Activated CD4-positive, alpha-beta memory T cell treated with anti-CD3 and anti-CD28 coated beads, Interleukin-2, amount 10 ng/mL, durations not matched to agents 7 days and 5 days (primary cell): ENCODE results near the gene CROCC2. TPM values are rescaled to one million over a fixed set of nuclear protein-coding genes. Genes with fewer than 3 reads are reported as not detected.
A peak's percentile ranks its signal among the peaks of the same experiment; 100 is the strongest.

Experiments used
- CTCF ChIA-PET: fragments of 350-600 bp; sonication (Branson Sonifier 250); formaldehyde crosslinking; loops from one replicate; lab custom pipeline; 2021; ENCODE audit warnings: antibody characterized with exemption, inconsistent platforms; lab: Charles Lee
- POLR2A ChIA-PET: fragments of 350-600 bp; sonication (Branson Sonifier 250); formaldehyde crosslinking; loops from one replicate; lab custom pipeline; 2021; ENCODE audit warnings: antibody characterized with exemption; lab: Charles Lee
- DNase-seq: peaks from one replicate; pipeline ENCODE4 v3.0.0-alpha.2; 2020
- H3K27ac Mint-ChIP-seq: one replicate; pipeline ENCODE4 v1.8.0; 2021; ENCODE audit warnings: mild to moderate bottlenecking, mixed read lengths
- H3K27me3 Mint-ChIP-seq: one replicate; pipeline ENCODE4 v1.8.0; 2021; ENCODE audit warnings: mixed read lengths
- H3K36me3 Mint-ChIP-seq: one replicate; pipeline ENCODE4 v1.8.0; 2021; ENCODE audit warnings: low read depth, mixed read lengths
- H3K4me1 Mint-ChIP-seq: one replicate; pipeline ENCODE4 v1.8.0; 2021; ENCODE audit warnings: mixed read lengths
- H3K4me3 Mint-ChIP-seq: one replicate; pipeline ENCODE4 v1.8.0; 2021; ENCODE audit warnings: mild to moderate bottlenecking, mixed read lengths
- H3K9me3 Mint-ChIP-seq: one replicate; pipeline ENCODE4 v1.8.0; 2021; ENCODE audit warnings: mixed read lengths
- total RNA-seq, 2 experiments: library from RNA; stranded (reverse); gene quantifications; one replicate each; pipeline ENCODE4 v1.2.3, GENCODE V29; 2021

CROCC2 gene
- total RNA-seq, 2 experiments from 2014 or later, result not detected

GRCh38 chr2:241003369-241003768 lies 97.2 kb downstream of the CROCC2 start:
- H3K27ac Mint-ChIP-seq, result no peak overlapping the region
- CTCF ChIA-PET, result no interaction called here
- peaks cover 37% of the 10 kb centered on the region for H3K27me3 Mint-ChIP-seq
- H3K9me3 Mint-ChIP-seq, result peaks cover 17% of the 10 kb centered on the region
- H3K36me3 Mint-ChIP-seq, result peaks cover 4% of the 10 kb centered on the region
- no peak overlapping the region for H3K4me3 Mint-ChIP-seq
- H3K4me1 Mint-ChIP-seq, result peaks cover 14% of the 10 kb centered on the region
- peak; percentile 5 for DNase-seq
- POLR2A ChIA-PET, result no interaction called here

DNA sequence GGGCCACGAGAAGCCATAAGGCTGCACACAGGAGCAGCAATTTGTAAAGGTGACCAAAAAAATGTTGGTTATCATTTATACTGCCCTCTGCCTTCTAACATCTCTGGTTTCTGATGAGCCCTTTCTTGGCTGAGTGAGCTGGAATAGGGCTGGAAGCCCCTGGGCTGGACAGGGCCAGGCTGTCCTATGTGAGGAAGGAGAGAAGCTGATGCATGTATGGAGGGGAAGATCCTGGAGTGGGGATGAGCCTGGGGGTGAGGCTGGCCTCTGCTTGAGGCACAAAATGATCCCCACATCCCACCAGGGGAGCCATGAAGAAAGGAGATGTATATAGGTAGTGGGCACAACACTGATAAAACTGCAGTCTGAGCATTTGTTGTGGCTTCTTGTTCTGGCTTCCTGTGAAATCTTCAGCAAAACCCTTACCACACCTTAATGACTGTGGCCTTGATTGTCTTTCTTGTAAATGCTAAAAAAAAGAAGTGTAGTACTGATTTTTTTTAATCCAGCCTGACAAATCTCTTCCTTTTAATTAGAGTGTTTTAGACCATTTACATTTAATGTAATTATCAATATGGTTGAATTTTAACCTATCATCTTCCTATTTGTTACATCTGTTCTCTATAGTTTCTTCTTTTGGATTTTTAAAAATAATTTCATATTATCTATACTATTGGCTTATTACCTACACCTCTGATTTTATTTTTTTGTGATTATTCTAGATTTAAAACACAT lies 97.9 kb downstream of the CROCC2 start:
- Mint-ChIP-seq H3K27ac (no peak overlapping the region), H3K9me3 (peaks cover 17% of the 10 kb centered on the region), H3K36me3 (peaks cover 4% of the 10 kb centered on the region), H3K4me3 (no peak overlapping the region), H3K27me3 (peaks cover 37% of the 10 kb centered on the region), H3K4me1 (peaks cover 17% of the 10 kb centered on the region)
- POLR2A ChIA-PET, result no interaction called here
- peak; percentile 14 for DNase-seq
- CTCF ChIA-PET, result no interaction called here

GRCh38 chr2:241005569-241005968 lies 99.4 kb downstream of the CROCC2 start:
- H3K36me3 Mint-ChIP-seq, result peaks cover 4% of the 10 kb centered on the region
- DNase-seq, result no peak
- H3K27ac Mint-ChIP-seq, result no peak overlapping the region
- peaks cover 17% of the 10 kb centered on the region for H3K9me3 Mint-ChIP-seq
- ChIA-PET POLR2A (no interaction called here), CTCF (no interaction called here)
- no peak overlapping the region for H3K4me3 Mint-ChIP-seq
- H3K27me3 Mint-ChIP-seq, result peaks cover 25% of the 10 kb centered on the region
- H3K4me1 Mint-ChIP-seq, result peaks cover 27% of the 10 kb centered on the region

DNA sequence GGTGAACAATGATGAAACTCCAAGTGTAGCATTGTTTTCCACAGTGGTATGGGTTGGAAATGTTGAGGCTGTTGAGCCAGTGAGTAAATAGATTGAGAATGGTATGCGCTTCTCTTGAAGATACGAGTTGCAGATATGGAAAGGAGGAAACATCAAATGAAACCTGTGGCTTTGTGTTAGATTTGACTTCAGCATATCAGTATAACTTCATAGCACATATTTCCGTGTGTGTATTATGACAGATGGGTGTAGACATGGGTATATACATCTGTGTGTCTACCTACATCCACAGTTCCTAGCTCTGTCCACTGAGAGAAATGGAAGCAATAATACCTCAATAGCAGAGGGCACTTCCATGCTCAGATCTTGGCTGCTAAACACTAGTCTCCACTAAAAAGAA lies 100.3 kb downstream of the CROCC2 start:
- POLR2A ChIA-PET, result no interaction called here
- no peak overlapping the region for H3K27ac Mint-ChIP-seq
- CTCF ChIA-PET, result no interaction called here
- no peak overlapping the region for H3K4me3 Mint-ChIP-seq
- H3K4me1 Mint-ChIP-seq, result peaks cover 27% of the 10 kb centered on the region
- no peak for DNase-seq
- H3K36me3 Mint-ChIP-seq, result peaks cover 4% of the 10 kb centered on the region
- peaks cover 19% of the 10 kb centered on the region for H3K27me3 Mint-ChIP-seq
- peaks cover 17% of the 10 kb centered on the region for H3K9me3 Mint-ChIP-seq

- Mint-ChIP-seq H3K4me3 (no peak overlapping the region), H3K27me3 (peaks cover 19% of the 10 kb centered on the region), H3K27ac (no peak overlapping the region), H3K4me1 (peaks cover 27% of the 10 kb centered on the region), H3K36me3 (peaks cover 4% of the 10 kb centered on the region), H3K9me3 (peaks cover 17% of the 10 kb centered on the region)
- ChIA-PET CTCF (no interaction called here), POLR2A (no interaction called here)
- no peak for DNase-seq
Measured at GRCh38 chr2:241007111-241007510, 101.0 kb downstream of the CROCC2 start.

- CTCF ChIA-PET, result no interaction called here
- Mint-ChIP-seq H3K36me3 (peaks cover 4% of the 10 kb centered on the region), H3K27ac (peak overlapping the region; percentile 31), H3K4me3 (no peak overlapping the region), H3K9me3 (peaks cover 17% of the 10 kb centered on the region), H3K27me3 (peaks cover 23% of the 10 kb centered on the region), H3K4me1 (peaks cover 27% of the 10 kb centered on the region)
- POLR2A ChIA-PET, result no interaction called here
- peak; percentile 11 for DNase-seq
Measured at GRCh38 chr2:241007880-241008710, 102.0 kb downstream of the CROCC2 start.

GRCh38 chr2:241008711-241009121 lies 102.6 kb downstream of the CROCC2 start:
- peaks cover 4% of the 10 kb centered on the region for H3K36me3 Mint-ChIP-seq
- H3K27ac Mint-ChIP-seq, result peak overlapping the region; percentile 61
- DNase-seq, result peak; percentile 14
- peaks cover 27% of the 10 kb centered on the region for H3K4me1 Mint-ChIP-seq
- peaks cover 12% of the 10 kb centered on the region for H3K9me3 Mint-ChIP-seq
- H3K27me3 Mint-ChIP-seq, result peaks cover 23% of the 10 kb centered on the region
- CTCF ChIA-PET, result no interaction called here
- POLR2A ChIA-PET, result no interaction called here
- H3K4me3 Mint-ChIP-seq, result no peak overlapping the region

- Mint-ChIP-seq H3K27ac (peak overlapping the region; percentile 61), H3K4me1 (peaks cover 25% of the 10 kb centered on the region), H3K9me3 (peaks cover 9% of the 10 kb centered on the region), H3K27me3 (peaks cover 23% of the 10 kb centered on the region), H3K36me3 (peaks cover 4% of the 10 kb centered on the region), H3K4me3 (no peak overlapping the region)
- DNase-seq, result no peak
- ChIA-PET POLR2A (interaction anchor here (1.2 kb wide), 1 partner anchor 141 kb away, joined by 3 read pairs; no protein-coding TSS in a partner anchor), CTCF (no interaction called here)
Measured at GRCh38 chr2:241009191-241009590, 103.1 kb downstream of the CROCC2 start.

DNA sequence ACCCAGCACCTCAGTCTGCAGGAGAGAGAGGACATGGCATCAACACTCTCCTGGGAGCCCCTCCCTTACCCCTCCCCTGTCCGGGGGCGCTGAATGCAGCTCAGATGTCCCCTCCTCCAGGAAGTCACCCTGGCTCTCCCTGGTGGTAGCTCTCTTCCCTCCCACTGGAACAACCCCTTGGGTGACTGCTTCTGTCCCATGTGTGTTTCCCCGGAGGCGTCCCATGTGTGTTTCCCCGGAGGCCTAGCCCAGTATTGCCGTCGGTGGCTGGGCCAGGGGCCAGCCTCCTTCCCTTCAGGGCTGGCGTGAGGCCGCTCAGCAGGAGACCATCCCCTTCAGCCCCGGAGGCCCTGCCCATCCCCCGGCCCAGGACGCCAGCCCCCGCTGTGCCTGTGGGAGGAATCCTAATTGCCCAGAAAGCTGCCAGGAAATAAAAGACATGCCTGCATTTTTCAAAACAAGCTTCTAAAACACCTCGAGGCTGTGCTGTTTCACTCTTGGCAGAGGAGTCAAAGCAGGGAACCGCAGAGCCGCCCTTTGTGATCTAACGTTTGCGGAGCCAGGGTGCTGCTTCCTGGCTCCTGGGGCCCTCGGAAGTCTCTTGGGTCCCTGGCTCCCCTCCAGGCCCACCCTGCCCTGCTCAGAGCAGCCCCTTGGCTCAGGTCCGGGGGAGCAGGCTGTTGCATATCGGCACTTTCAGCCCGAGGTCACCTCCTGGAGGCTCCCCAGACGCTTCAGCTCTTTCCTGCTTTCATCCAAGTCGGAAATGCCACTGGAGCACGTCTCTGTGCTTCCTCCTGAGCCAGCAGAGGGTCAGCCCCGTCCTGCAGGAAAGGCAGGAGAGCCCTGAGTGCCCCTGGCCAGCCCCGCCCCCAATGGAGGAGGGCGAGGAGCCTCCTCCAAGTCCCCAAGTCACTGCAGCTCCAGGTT lies 103.7 kb downstream of the CROCC2 start:
- Mint-ChIP-seq H3K4me1 (peaks cover 25% of the 10 kb centered on the region), H3K36me3 (peaks cover 4% of the 10 kb centered on the region), H3K9me3 (peaks cover 9% of the 10 kb centered on the region), H3K27ac (peak overlapping the region; percentile 61), H3K27me3 (peaks cover 23% of the 10 kb centered on the region), H3K4me3 (no peak overlapping the region)
- ChIA-PET CTCF (no interaction called here), POLR2A (interaction anchor here (1.2 kb wide), 1 partner anchor 140 kb away, joined by 3 read pairs; no protein-coding TSS in a partner anchor)
- DNase-seq, result peak; percentile 57

DNA sequence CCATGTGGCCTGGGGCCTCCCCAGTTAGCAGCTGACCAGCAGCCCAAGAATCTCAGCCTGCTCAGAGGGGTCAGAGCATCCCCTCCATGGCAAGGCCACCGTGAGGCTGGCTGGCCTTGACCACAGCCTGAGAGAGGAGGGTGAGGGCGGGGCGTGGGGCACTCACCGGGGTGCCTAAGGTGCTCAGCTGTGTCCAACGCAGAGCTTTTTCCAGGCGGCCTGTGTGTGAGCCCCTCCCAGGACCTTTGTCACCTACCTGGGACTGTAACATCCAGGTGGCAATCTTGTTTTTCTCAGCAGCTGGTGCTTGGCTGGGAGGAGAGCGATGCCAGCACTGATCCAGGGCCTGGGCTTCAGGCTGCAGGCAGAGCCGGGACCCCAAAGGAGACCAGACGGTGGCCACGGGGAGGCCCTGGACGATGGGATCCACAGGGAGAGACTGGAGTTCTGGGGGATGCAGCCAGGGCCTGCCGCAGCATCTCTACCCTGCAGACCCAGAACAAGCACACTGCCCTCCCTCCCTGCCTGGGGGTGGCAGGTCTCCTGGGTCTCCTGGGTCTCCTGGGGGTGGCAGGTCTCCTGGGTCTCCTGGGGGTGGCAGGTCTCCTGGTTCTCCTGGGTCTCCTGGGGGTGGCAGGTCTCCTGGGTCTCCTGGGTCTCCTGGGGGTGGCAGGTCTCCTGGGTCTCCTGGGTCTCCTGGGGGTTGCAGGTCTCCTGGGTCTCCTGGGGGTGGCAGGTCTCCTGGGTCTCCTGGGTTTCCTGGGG lies 104.6 kb downstream of the CROCC2 start:
- Mint-ChIP-seq H3K4me3 (no peak overlapping the region), H3K4me1 (peaks cover 25% of the 10 kb centered on the region), H3K27me3 (peaks cover 18% of the 10 kb centered on the region), H3K9me3 (peaks cover 4% of the 10 kb centered on the region), H3K27ac (peak overlapping the region; percentile 61), H3K36me3 (peaks cover under 1% of the 10 kb centered on the region)
- CTCF ChIA-PET, result no interaction called here
- peak; percentile 12 for DNase-seq
- POLR2A ChIA-PET, result no interaction called here

DNA sequence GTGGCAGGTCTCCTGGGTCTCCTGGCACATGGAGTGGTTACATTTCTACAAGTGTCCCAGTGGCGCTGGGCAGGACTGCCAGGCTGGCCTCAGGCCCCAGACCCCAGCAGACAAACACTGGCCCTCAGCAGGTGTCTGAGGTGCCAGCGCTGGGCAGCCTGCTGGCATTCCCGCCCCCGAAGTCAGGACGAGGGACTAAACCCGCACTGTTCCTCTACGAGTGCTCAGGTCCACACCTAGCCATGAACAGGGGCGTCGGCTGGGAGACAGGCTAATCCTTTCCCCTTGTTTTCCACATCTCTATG lies 105.1 kb downstream of the CROCC2 start:
- Mint-ChIP-seq H3K9me3 (no peaks in the 10 kb centered on the region), H3K27ac (no peak overlapping the region), H3K27me3 (peaks cover 13% of the 10 kb centered on the region), H3K4me3 (no peak overlapping the region), H3K4me1 (peaks cover 24% of the 10 kb centered on the region), H3K36me3 (no peaks in the 10 kb centered on the region)
- ChIA-PET POLR2A (no interaction called here), CTCF (no interaction called here)
- no peak for DNase-seq

DNA sequence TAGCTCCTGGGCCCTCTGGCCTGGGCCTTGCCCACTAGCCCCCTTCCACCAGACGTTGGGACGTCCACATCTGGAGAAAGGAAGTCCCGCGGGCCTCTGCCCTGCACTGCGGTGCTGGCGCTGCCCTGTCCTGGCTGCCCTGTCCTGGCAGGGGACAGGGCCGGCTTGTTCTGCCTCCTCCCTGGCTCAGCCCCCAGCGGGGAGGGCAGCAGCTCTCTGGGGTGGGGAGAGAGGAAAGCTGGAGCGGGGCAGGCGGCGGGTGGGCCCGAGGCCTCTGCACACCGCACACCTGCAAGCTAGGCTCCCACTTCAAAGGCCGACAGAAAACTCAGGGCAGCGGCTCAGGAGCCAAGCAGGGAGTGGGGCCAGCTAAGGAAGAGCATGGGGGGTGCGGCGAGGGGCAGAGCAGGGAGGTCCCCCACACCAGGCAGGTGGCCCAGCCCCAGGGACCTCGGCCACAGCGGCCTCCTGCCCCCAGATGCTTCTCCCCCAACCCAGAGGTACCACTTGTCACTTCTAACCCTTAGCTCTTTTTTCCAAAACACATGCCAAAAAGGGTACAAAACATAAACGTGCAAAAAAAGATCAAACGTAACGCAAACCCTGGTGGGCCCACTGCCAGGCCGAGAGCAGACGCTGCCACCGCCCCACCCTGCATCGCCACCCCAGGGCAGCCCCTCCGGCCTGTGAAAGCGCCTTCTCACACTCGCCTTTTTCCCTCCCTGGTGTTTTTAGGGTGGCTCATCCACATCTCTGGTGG lies 105.8 kb downstream of the CROCC2 start:
- H3K27ac Mint-ChIP-seq, result no peak overlapping the region
- peaks cover 17% of the 10 kb centered on the region for H3K4me1 Mint-ChIP-seq
- H3K9me3 Mint-ChIP-seq, result no peaks in the 10 kb centered on the region
- ChIA-PET POLR2A (no interaction called here), CTCF (no interaction called here)
- H3K36me3 Mint-ChIP-seq, result no peaks in the 10 kb centered on the region
- peaks cover 7% of the 10 kb centered on the region for H3K27me3 Mint-ChIP-seq
- H3K4me3 Mint-ChIP-seq, result no peak overlapping the region
- peak; percentile 9 for DNase-seq
